Measurements from ENCODE around the gene CHRNB1.

Gene CHRNB1

GRCh38 chr17:7483255-7484066 is 38.6 kb downstream of the CHRNB1 start:
- peak overlapping the region; percentile 84 for H3K4me3 ChIP-seq (ENCODE audit: low read depth, low read length)
- no peak for TF ChIP-seq CTCF (IDR thresholded peaks at IDR 0.05; ENCODE audit: low read depth, low read length, missing control alignments)
- DNase-seq (ENCODE audit: low read depth): peak; percentile 76
- in situ Hi-C loops (cut with HindIII; ENCODE audit: low sequenced_read_pairs): no loop called here

GRCh38 chr17:7484067-7484918 is 39.4 kb downstream of the CHRNB1 start, which contains the start of gene POLR2A:
Gene POLR2A, plus strand, starts transcription at chr17:7484366.
- in situ Hi-C loops (cut with HindIII; ENCODE audit: low sequenced_read_pairs): no loop called here
- DNase-seq (ENCODE audit: low read depth): peak; percentile 92
- no peak for TF ChIP-seq CTCF (IDR thresholded peaks at IDR 0.05; ENCODE audit: low read depth, low read length, missing control alignments)
- peak within 1 kb of the TSS; percentile 84 for H3K4me3 ChIP-seq (ENCODE audit: low read depth, low read length)

DNA sequence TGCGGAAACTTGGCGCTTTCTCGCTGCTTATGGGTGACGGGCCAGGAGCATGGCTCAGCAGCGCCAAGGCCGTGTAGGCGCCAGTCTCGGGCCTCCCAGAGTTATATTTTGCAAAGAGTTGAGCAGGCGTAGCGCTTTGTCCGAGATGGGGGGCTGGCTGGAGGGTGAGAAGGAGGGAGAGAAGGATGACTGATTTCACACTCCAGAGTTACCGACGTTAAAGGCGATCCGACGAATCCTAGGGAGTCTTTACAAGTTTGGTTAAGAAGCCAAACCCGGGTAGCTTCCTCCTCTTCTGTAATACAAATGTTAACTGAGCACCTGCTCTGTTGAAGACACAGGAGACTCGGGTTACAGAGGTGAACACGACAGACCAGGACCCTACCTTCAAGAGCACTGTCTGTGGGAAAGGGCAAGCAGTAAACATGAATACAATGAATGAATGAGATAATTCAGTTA is 40.1 kb downstream of the CHRNB1 start:
- TF ChIP-seq CTCF (IDR thresholded peaks at IDR 0.05; ENCODE audit: low read depth, low read length, missing control alignments): no peak
- in situ Hi-C loops (cut with HindIII; ENCODE audit: low sequenced_read_pairs): no loop called here
- peak overlapping the region; percentile 84 for H3K4me3 ChIP-seq (ENCODE audit: low read depth, low read length)
- DNase-seq (ENCODE audit: low read depth): no peak

GRCh38 chr17:7486181-7486580 is 41.3 kb downstream of the CHRNB1 start:
- in situ Hi-C loops (cut with HindIII; ENCODE audit: low sequenced_read_pairs): no loop called here
- peak overlapping the region; percentile 84 for H3K4me3 ChIP-seq (ENCODE audit: low read depth, low read length)
- no peak for DNase-seq (ENCODE audit: low read depth)
- no peak for TF ChIP-seq CTCF (IDR thresholded peaks at IDR 0.05; ENCODE audit: low read depth, low read length, missing control alignments)

DNA sequence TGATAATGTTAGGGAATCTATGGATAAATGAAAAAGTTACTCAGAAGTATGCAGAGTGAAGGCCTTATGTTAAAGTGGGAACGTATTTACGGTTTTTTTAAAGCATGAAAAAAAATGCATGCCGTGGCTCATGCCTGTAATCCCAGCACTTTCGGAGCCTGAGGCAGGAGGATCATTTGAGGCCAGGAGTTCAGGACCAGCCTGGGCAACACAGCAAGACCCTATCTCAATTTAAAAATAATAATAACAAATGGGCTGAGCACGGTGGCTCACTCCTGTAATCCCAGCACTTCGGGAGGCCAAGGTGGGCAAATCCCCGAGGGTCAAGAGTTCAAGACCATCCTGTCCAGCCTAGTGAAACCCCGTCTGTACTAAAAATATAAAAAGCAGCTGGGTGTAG is 45.3 kb downstream of the CHRNB1 start:
- in situ Hi-C loops (cut with HindIII; ENCODE audit: low sequenced_read_pairs): no loop called here
- no peak for DNase-seq (ENCODE audit: low read depth)
- no peak overlapping the region for H3K4me3 ChIP-seq (ENCODE audit: low read depth, low read length)
- no peak for TF ChIP-seq CTCF (IDR thresholded peaks at IDR 0.05; ENCODE audit: low read depth, low read length, missing control alignments)

- no peak for DNase-seq (ENCODE audit: low read depth)
- in situ Hi-C loops (cut with HindIII; ENCODE audit: low sequenced_read_pairs): no loop called here
- no peak overlapping the region for H3K4me3 ChIP-seq (ENCODE audit: low read depth, low read length)
- TF ChIP-seq CTCF (IDR thresholded peaks at IDR 0.05; ENCODE audit: low read depth, low read length, missing control alignments): no peak
Observed at GRCh38 chr17:7491583-7491982, 46.7 kb downstream of the CHRNB1 start.

Data from astrocyte of the cerebellum (primary cell).